Tibial artery (tissue), 4 donors: Measurements from ENCODE around the gene TNS3.

Experiments used
- DNase-seq, 2 donors: peaks; one replicate each; pipeline ENCODE4 v3.0.0-alpha.2; 2019
- H3K27ac ChIP-seq, 2 donors: fragments of 200-600 bp; sonication (generic) in 1 of 2; 1 replicate in 1 of 2; 2 replicates in 1 of 2; pipeline ENCODE4 v1.5.1; 2018 to 2019; ENCODE audit warnings: mild to moderate bottlenecking in 1 of 2
- H3K27me3 ChIP-seq, 2 donors: fragments of 200-600 bp; sonication (generic) in 1 of 2; one replicate each; pipeline versions ENCODE4 v1.5.1 to v1.6.0; 2016 to 2019
- H3K36me3 ChIP-seq, 3 donors: fragments of 200-600 bp; sonication (generic) in 2 of 3; one replicate each; pipeline ENCODE4 v1.5.1; 2016 to 2019; ENCODE audit warnings: mild to moderate bottlenecking in 2 of 3
- H3K4me1 ChIP-seq, 4 donors: fragments of 200-600 bp; sonication (generic) in 2 of 4; 1 replicate in 3 of 4; 2 replicates in 1 of 4; pipeline ENCODE4 v1.5.1; 2016 to 2019
- H3K4me3 ChIP-seq, 2 donors: fragments of 200-600 bp; sonication (generic) in 1 of 2; 1 replicate in 1 of 2; 2 replicates in 1 of 2; pipeline ENCODE4 v1.5.1; 2018 to 2019; ENCODE audit warnings: mild to moderate bottlenecking in 2 of 2
- H3K9me3 ChIP-seq, 3 donors: fragments of 200-600 bp; sonication (generic) in 1 of 3; one replicate each; pipeline ENCODE4 v1.5.1; 2016 to 2019
- intact Hi-C: fragments of 100-400 bp; cut with DNase I; formaldehyde crosslinking; loops from one replicate; pipeline ENCODE4 v1.15.0; 2023; ENCODE audit warnings: low total_unique reads
- TF ChIP-seq, protein P1 (sequence below), 2 experiments: fragments of 200-600 bp in 1 of 2; fragments of 450-650 bp in 1 of 2; IDR thresholded peaks; one replicate each; pipeline ENCODE4 v1.5.1; 2017 to 2019; ENCODE audit warnings: antibody characterized with exemption in 2 of 2, mild to moderate bottlenecking in 1 of 2, moderate library complexity in 1 of 2

Gene TNS3

DNA sequence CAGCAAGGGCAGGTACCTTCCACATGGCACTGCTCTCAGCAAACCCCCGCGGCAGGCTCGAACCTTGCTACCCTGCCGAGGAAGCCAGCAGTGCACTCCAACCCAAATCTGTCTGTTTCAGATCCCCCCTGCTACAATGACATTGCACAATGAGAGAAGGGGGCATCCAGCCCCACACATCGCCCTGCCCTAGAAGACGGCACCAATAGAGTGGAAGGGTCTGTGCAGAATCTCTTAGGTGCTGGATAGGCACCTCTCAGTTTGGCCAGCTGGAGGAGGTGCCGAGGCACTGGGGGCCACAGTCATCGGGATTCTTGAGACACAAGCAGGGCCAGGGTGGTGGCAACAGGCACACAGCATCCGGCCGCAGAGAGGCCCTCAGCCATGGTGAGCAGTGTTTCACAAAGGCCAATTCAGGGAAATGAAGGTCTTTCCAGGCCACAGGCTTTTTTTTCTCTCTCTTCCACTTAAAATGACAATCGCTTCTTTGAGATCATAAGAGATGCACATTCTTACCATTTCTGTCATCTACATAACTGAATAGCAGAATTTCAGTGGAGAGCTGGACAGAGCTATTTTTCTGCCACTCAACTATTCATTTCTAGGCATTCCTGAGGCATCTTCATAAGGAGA lies 281.3 kb downstream of the TNS3 start:
- Histone ChIP-seq H3K27ac (no peak overlapping the region), H3K27me3 (no peaks in the 10 kb centered on the region), H3K36me3 (peaks cover 23 to 71% (median 48%) of the 10 kb centered on the region in 3 donors), H3K9me3 (no peaks in the 10 kb centered on the region), H3K4me3 (no peak overlapping the region), H3K4me1 (peaks cover 0 to 19% (median 7%) of the 10 kb centered on the region in 4 donors)
- DNase-seq: no peak
- intact Hi-C loops: no loop called here
- TF ChIP-seq, protein P1, sequence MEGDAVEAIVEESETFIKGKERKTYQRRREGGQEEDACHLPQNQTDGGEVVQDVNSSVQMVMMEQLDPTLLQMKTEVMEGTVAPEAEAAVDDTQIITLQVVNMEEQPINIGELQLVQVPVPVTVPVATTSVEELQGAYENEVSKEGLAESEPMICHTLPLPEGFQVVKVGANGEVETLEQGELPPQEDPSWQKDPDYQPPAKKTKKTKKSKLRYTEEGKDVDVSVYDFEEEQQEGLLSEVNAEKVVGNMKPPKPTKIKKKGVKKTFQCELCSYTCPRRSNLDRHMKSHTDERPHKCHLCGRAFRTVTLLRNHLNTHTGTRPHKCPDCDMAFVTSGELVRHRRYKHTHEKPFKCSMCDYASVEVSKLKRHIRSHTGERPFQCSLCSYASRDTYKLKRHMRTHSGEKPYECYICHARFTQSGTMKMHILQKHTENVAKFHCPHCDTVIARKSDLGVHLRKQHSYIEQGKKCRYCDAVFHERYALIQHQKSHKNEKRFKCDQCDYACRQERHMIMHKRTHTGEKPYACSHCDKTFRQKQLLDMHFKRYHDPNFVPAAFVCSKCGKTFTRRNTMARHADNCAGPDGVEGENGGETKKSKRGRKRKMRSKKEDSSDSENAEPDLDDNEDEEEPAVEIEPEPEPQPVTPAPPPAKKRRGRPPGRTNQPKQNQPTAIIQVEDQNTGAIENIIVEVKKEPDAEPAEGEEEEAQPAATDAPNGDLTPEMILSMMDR (IDR thresholded peaks at IDR 0.05): no peak

DNA sequence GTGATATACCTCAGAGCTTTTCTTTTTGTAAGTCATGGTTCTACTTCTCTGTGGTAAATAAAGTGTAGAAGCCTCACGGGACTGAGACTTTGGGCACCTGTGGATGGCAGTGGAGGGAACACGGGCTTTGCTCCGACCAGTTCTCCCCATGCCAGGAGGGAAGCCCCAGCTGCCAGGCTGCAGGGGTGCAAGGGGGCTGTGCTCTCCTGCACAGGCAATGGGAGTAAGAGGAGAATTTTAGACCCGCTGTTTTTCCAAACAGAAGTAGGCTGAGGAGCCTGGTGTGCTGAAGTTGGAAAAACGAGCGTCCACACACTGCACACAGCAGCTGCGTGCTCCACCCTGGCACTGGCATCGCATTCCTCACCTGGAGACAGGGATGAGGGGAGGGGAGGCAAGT lies 282.4 kb downstream of the TNS3 start:
- Histone ChIP-seq H3K27me3 (no peaks in the 10 kb centered on the region), H3K27ac (no peak overlapping the region), H3K4me3 (no peak overlapping the region), H3K36me3 (peaks cover 23 to 63% (median 42%) of the 10 kb centered on the region in 3 donors), H3K4me1 (peaks cover 0 to 30% (median 13%) of the 10 kb centered on the region in 4 donors), H3K9me3 (no peaks in the 10 kb centered on the region)
- TF ChIP-seq, protein P1 (IDR thresholded peaks at IDR 0.05): no peak
- intact Hi-C loops: no loop called here
- DNase-seq: no peak

DNA sequence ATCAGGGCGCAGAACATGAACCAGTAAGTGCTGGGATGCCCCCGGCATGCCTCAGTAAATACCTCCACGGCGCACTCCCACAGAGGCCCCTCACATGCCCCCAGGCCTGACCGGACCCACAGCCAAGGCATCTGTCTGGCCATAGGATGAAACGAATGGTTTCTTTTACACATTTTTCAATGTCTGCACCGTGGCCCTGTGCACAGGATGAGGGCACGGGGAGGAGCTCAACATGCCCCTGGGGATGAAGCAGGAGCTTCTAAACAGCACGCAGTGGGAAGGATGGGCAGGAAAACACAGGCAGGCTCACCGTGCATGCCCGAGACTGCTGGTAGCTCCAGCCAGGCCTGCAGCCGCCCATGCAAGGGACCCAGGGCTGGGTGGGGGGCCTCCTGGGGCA lies 283.3 kb downstream of the TNS3 start:
- no peak overlapping the region for H3K27ac ChIP-seq
- peaks cover 23 to 64% (median 34%) of the 10 kb centered on the region in 3 donors for H3K36me3 ChIP-seq
- H3K4me1 ChIP-seq: peaks cover 0 to 38% (median 20%) of the 10 kb centered on the region in 4 donors
- intact Hi-C loops: no loop called here
- no peaks in the 10 kb centered on the region for H3K27me3 ChIP-seq
- H3K4me3 ChIP-seq: no peak overlapping the region
- no peak for DNase-seq
- H3K9me3 ChIP-seq: no peaks in the 10 kb centered on the region
- TF ChIP-seq, protein P1 (IDR thresholded peaks at IDR 0.05): no peak

DNA sequence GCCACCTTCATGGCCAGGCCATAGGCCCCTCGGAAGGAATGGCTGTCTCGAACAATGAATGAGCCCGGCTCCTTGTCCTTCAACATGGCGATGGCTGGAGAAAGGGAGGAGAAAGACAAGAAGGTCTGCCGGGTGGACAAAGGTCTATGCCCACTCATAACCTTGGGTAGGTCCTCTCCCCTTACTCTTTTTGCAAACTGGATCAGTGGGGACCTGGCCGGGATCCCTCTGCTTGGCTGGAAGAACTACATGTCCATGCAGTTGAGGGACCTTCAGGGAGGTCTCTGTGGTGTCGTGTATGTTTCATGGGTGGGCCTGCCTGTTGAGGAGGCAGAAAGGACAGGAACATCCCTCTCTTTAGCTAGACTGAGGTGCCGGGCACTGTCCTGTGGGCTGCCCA lies 284.8 kb downstream of the TNS3 start:
- no peak overlapping the region for H3K4me3 ChIP-seq
- peaks cover 21 to 62% (median 32%) of the 10 kb centered on the region in 3 donors for H3K36me3 ChIP-seq
- TF ChIP-seq, protein P1 (IDR thresholded peaks at IDR 0.05): no peak
- DNase-seq: no peak
- no peak overlapping the region for H3K27ac ChIP-seq
- intact Hi-C loops: no loop called here
- no peaks in the 10 kb centered on the region for H3K27me3 ChIP-seq
- H3K9me3 ChIP-seq: no peaks in the 10 kb centered on the region
- H3K4me1 ChIP-seq: peaks cover 0 to 43% (median 20%) of the 10 kb centered on the region in 4 donors

DNA sequence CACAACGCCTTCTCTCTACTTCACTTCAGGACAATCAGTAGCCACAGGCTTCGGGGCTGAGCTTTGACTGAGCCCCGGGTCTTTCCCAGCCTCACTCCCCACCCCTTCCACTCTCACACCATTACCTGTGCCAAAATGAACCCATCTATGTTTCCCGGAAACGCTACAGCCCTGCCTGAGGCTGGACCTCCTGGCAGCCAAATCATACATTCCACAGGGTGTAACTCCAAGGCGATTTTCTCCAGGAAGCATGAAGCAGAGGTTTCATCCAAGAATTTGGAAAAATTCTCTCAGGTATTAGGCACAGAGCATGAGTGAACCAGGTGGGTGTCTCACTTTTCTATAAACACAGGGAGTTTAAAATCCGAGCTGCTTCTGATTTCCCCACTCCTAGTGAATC lies 286.3 kb downstream of the TNS3 start:
- peaks cover 14 to 60% (median 30%) of the 10 kb centered on the region in 3 donors for H3K36me3 ChIP-seq

More for the DNA sequence above, 286.3 kb downstream of the TNS3 start:
- Histone ChIP-seq H3K4me3 (no peak overlapping the region), H3K27me3 (no peaks in the 10 kb centered on the region), H3K27ac (peak overlapping the region in 1 of 2 donors; percentile 36), H3K9me3 (no peaks in the 10 kb centered on the region), H3K4me1 (peaks cover 0 to 52% (median 29%) of the 10 kb centered on the region in 4 donors)
- intact Hi-C loops: no loop called here
- DNase-seq: no peak
- TF ChIP-seq, protein P1 (IDR thresholded peaks at IDR 0.05): no peak
